HCT116 (cell line): Measurements from ENCODE around the gene CBFA2T3. TPM values are rescaled to one million over a fixed set of nuclear protein-coding genes. Genes with fewer than 3 reads are reported as not detected.

Source experiments
- ATAC-seq: fragments of 200-7000 bp; cut with Tn5 transposase; 2 replicates; pipeline ENCODE4 v1.9.1; 2020; ENCODE audit warnings: mild to moderate bottlenecking, moderate library complexity
- BruUV-seq: library from RNA; stranded (reverse); fragments of 400-500 nt; replicated peaks from 2 replicates; lab custom pipeline; 2021; lab: Mats Ljungman, UMichigan
- CTCF ChIA-PET: fragments of 300-600 bp; sonication (Branson Sonifier 250); formaldehyde crosslinking; loops from one replicate; lab custom pipeline; 2021; ENCODE audit warnings: antibody characterized with exemption; lab: Charles Lee
- POLR2A ChIA-PET: fragments of 300-600, 350-600 bp; sonication (Branson Sonifier 250); formaldehyde crosslinking; loops from one replicate; lab custom pipeline; 2021; ENCODE audit warnings: antibody characterized with exemption; lab: Charles Lee
- RAD21 ChIA-PET, 2 experiments: fragments of 300-600 bp; sonication (Branson Sonifier 250); formaldehyde crosslinking; loops; one replicate each; lab custom pipeline; 2023; ENCODE audit warnings: low total read pairs in 2 of 2; ENCODE audit not compliant: uncharacterized antibody in 2 of 2, unreplicated experiment in 2 of 2, low non-redundant PET in 1 of 2; lab: Charles Lee
- DNase-seq: peaks from one replicate; pipeline ENCODE4 v3.0.0-alpha.2; 2010; ENCODE audit warnings: low read depth, low spot score
- H2AFZ ChIP-seq: fragments of 200-600 bp; shearing (Covaris generic), sonication (generic); 2 replicates; pipeline ENCODE4 v1.6.1; 2017; ENCODE audit warnings: low read depth, mixed run types, mixed read lengths, antibody characterized with exemption, low read length; ENCODE audit not compliant: poor library complexity, severe bottlenecking
- H3K27ac ChIP-seq: 2 replicates; pipeline ENCODE4 v1.5.1; 2012; ENCODE audit warnings: low read depth, low read length
- H3K27me3 ChIP-seq: fragments of 200-600 bp; sonication (generic); 2 replicates; pipeline ENCODE4 v1.6.1; 2016; ENCODE audit warnings: mixed run types, low read length, mixed read lengths; ENCODE audit not compliant: insufficient read depth
- H3K36me3 ChIP-seq, 2 experiments: fragments of 200-500 bp in 1 of 2; fragments of 200-600 bp in 1 of 2; sonication (Bioruptor generic) in 1 of 2; sonication (generic) in 1 of 2; 2 replicates each; pipeline versions ENCODE4 v1.5.1 to v1.6.1; 2014 to 2016; ENCODE audit warnings: low read length in 2 of 2, inconsistent platforms in 1 of 2, mixed read lengths in 1 of 2, mixed run types in 1 of 2; ENCODE audit not compliant: insufficient read depth in 2 of 2, control insufficient read depth in 1 of 2
- H3K4me1 ChIP-seq, 2 experiments: fragments of 200-600 bp in 1 of 2; sonication (generic) in 1 of 2; 2 replicates each; pipeline versions ENCODE4 v1.5.1 to v1.6.1; 2012 to 2017; ENCODE audit warnings: low read length in 2 of 2, inconsistent platforms in 1 of 2, mild to moderate bottlenecking in 1 of 2, mixed read lengths in 1 of 2, mixed run types in 1 of 2, moderate library complexity in 1 of 2; ENCODE audit not compliant: insufficient read depth in 2 of 2, control insufficient read depth in 1 of 2
- H3K4me2 ChIP-seq: fragments of 200-600 bp; sonication (generic); 2 replicates; pipeline ENCODE4 v1.6.1; 2017; ENCODE audit warnings: mixed run types, low read length, mixed read lengths
- H3K4me3 ChIP-seq, 2 experiments: fragments of 200-600 bp in 1 of 2; sonication (generic) in 1 of 2; replicated peaks in 1 of 2; 2 replicates each; pipeline ENCODE4 v1.5.1; 2011 to 2016; ENCODE audit warnings: low read length in 2 of 2, control low read depth in 1 of 2, low read depth in 1 of 2, mild to moderate bottlenecking in 1 of 2, mixed read lengths in 1 of 2, mixed run types in 1 of 2
- H3K79me2 ChIP-seq: fragments of 200-600 bp; sonication (generic); 2 replicates; pipeline ENCODE4 v1.6.1; 2017; ENCODE audit warnings: mild to moderate bottlenecking, mixed run types, low read length, moderate library complexity, mixed read lengths; ENCODE audit not compliant: insufficient read depth
- H3K9ac ChIP-seq: fragments of 200-600 bp; sonication (generic); 2 replicates; pipeline ENCODE4 v1.6.1; 2016; ENCODE audit warnings: low read length, mixed read lengths
- H3K9me2 ChIP-seq: fragments of 200-600 bp; sonication (generic), shearing (Covaris generic); 2 replicates; pipeline ENCODE4 v1.6.1; 2017; ENCODE audit warnings: mixed run types, mild to moderate bottlenecking, moderate library complexity; ENCODE audit not compliant: insufficient read depth
- H3K9me3 ChIP-seq, 2 experiments: fragments of 200-500 bp in 1 of 2; fragments of 200-600 bp in 1 of 2; sonication (Bioruptor generic) in 1 of 2; sonication (generic) in 1 of 2; 2 replicates each; pipeline ENCODE4 v1.6.1; 2014 to 2017; ENCODE audit warnings: low read length in 2 of 2, mixed read lengths in 2 of 2, inconsistent platforms in 1 of 2, low read depth in 1 of 2, mild to moderate bottlenecking in 1 of 2, mixed run types in 1 of 2, moderate library complexity in 1 of 2; ENCODE audit not compliant: control insufficient read depth in 1 of 2, insufficient read depth in 1 of 2
- H4K20me1 ChIP-seq: fragments of 200-600 bp; sonication (generic), shearing (Covaris generic); 2 replicates; pipeline ENCODE4 v1.6.1; 2017; ENCODE audit warnings: mixed run types, mild to moderate bottlenecking, moderate library complexity; ENCODE audit not compliant: insufficient read depth
- CBX3 ChIP-seq: IDR thresholded peaks from 2 replicates; pipeline ENCODE4 v1.6.1; 2012; ENCODE audit warnings: low read depth
- CTCF ChIP-seq, 3 experiments: fragments of 200-600 bp in 1 of 3; sonication (generic) in 1 of 3; IDR thresholded peaks in 2 of 3; conservative IDR thresholded peaks in 1 of 3; 2 replicates each; pipeline ENCODE4 v1.5.1; 2012 to 2017; ENCODE audit warnings: low read depth in 2 of 3, low read length in 2 of 3, antibody characterized with exemption in 1 of 3, borderline replicate concordance in 1 of 3, control low read depth in 1 of 3, mild to moderate bottlenecking in 1 of 3, mixed read lengths in 1 of 3, mixed run types in 1 of 3, moderate library complexity in 1 of 3; ENCODE audit not compliant: insufficient read depth in 1 of 3
- EGR1 ChIP-seq: IDR thresholded peaks from 2 replicates; pipeline ENCODE4 v1.6.1; 2012; ENCODE audit warnings: low read depth
- ELF1 ChIP-seq: IDR thresholded peaks from 2 replicates; pipeline ENCODE4 v1.6.1; 2012; ENCODE audit warnings: low read depth, borderline replicate concordance
- EZH2 ChIP-seq: fragments of 200-600 bp; sonication (generic); IDR thresholded peaks from 2 replicates; pipeline ENCODE4 v1.6.1; 2017; ENCODE audit warnings: antibody characterized with exemption, mixed run types
- EZH2phosphoT487 ChIP-seq: fragments of 200-600 bp; IDR thresholded peaks from 2 replicates; pipeline ENCODE4 v1.6.1; 2018; ENCODE audit warnings: antibody characterized with exemption, borderline replicate concordance
- JUND ChIP-seq: IDR thresholded peaks from 2 replicates; pipeline ENCODE4 v1.6.1; 2012
- MAX ChIP-seq: IDR thresholded peaks from 2 replicates; pipeline ENCODE4 v1.6.1; 2012
- POLR2A ChIP-seq: IDR thresholded peaks from 2 replicates; pipeline ENCODE4 v1.7.0; 2011; ENCODE audit warnings: borderline replicate concordance; ENCODE audit not compliant: insufficient read depth, insufficient read length; ENCODE audit errors: extremely low read depth
- POLR2AphosphoS5 ChIP-seq: IDR thresholded peaks from 2 replicates; pipeline ENCODE4 v1.6.1; 2011; ENCODE audit warnings: mild to moderate bottlenecking, low read depth, low read length, moderate library complexity
- RAD21 ChIP-seq: IDR thresholded peaks from 2 replicates; pipeline ENCODE4 v1.6.1; 2012; ENCODE audit warnings: low read depth, mild to moderate bottlenecking
- REST ChIP-seq: IDR thresholded peaks from 2 replicates; pipeline ENCODE4 v1.6.1; 2012; ENCODE audit warnings: low read depth
- SIN3A ChIP-seq: IDR thresholded peaks from 2 replicates; pipeline ENCODE4 v1.6.1; 2012; ENCODE audit warnings: low read depth
- SP1 ChIP-seq: IDR thresholded peaks from 2 replicates; pipeline ENCODE4 v1.6.1; 2012; ENCODE audit warnings: low read depth
- SRF ChIP-seq: IDR thresholded peaks from 2 replicates; pipeline ENCODE4 v1.6.1; 2012; ENCODE audit warnings: low read depth
- TCF7L2 ChIP-seq: IDR thresholded peaks from 2 replicates; pipeline ENCODE4 v1.7.0; 2011; ENCODE audit warnings: borderline replicate concordance, inconsistent platforms; ENCODE audit not compliant: insufficient read depth, insufficient read length; ENCODE audit errors: extremely low read depth
- ZFX ChIP-seq: fragments of 450-650 bp; IDR thresholded peaks from 2 replicates; pipeline ENCODE4 v1.6.1; 2017
- ZNF274 ChIP-seq: fragments of 200-500 bp; sonication (Bioruptor generic); IDR thresholded peaks from 2 replicates; pipeline ENCODE4 v1.6.1; 2014; ENCODE audit warnings: mild to moderate bottlenecking, low read depth, low read length, inconsistent platforms
- intact Hi-C: fragments of 100-400 bp; cut with micrococcal nuclease; formaldehyde crosslinking; loops from 2 replicates; pipeline ENCODE4 v1.10.0; 2022
- total RNA-seq: library from RNA; stranded (reverse); gene quantifications from one replicate; pipeline ENCODE4 v1.2.1, GENCODE V29; 2021; ENCODE audit not compliant: unreplicated experiment

CBFA2T3 gene
- total RNA-seq, 1 experiment from 2014 or later = 19.1 TPM

- RAD21 ChIA-PET = no interaction called here
- intact Hi-C loops = no loop called here
- Histone ChIP-seq H3K79me2 (peaks cover 10% of the 10 kb centered on the region; the same call in 1 of the 2 replicates), H3K4me1 (peaks cover 14 to 16% of the 10 kb centered on the region in 2 experiments), H3K4me3 (no peak overlapping the region), H3K9me3 (no peaks in the 10 kb centered on the region), H3K9ac (no peak overlapping the region), H3K36me3 (no peaks in the 10 kb centered on the region), H3K27me3 (no peaks in the 10 kb centered on the region), H2AFZ (no peak overlapping the region), H3K9me2 (no peaks in the 10 kb centered on the region), H3K4me2 (no peak overlapping the region), H3K27ac (no peak overlapping the region), H4K20me1 (no peaks in the 10 kb centered on the region)
- TF ChIP-seq JUND (no peak), ZFX (no peak), REST (no peak), SIN3A (no peak), SP1 (no peak), CBX3 (no peak), ZNF274 (no peak), ELF1 (no peak), EGR1 (no peak), POLR2AphosphoS5 (no peak), TCF7L2 (no peak), SRF (no peak), CTCF (IDR thresholded peaks at IDR 0.05 in 2 of 3, conservative IDR thresholded peaks at IDR 0.05 in 1 of 3; ENCODE audit: borderline replicate concordance in 1 of 3, insufficient read depth in 1 of 3, low read depth in 2 of 3, low read length in 2 of 3) (no peak), MAX (no peak), RAD21 (no peak), EZH2 (no peak), EZH2phosphoT487 (no peak), POLR2A (no peak)
- CTCF ChIA-PET = no interaction called here
- BruUV-seq = no TSS peak
- POLR2A ChIA-PET = no interaction called here
- no peak for DNase-seq
- no peak for ATAC-seq
Measured at GRCh38 chr16:88851616-88852015, 125.4 kb downstream of the CBFA2T3 start.
